Esophagus squamous epithelium (tissue), 4 donors: ENCODE data around the gene EVA1A.

Experiments
- CTCF ChIP-seq, 6 experiments: fragments of 450-650 bp in 4 of 6; fragments of 200-600 bp in 2 of 6; sonication (generic) in 2 of 6; IDR thresholded peaks; one replicate each; pipeline ENCODE4 v1.5.1; 2016 to 2019; ENCODE audit warnings: antibody characterized with exemption in 6 of 6, mild to moderate bottlenecking in 4 of 6, moderate library complexity in 4 of 6
- POLR2A ChIP-seq, 4 donors: fragments of 450-650 bp; IDR thresholded peaks; one replicate each; pipeline ENCODE4 v1.6.1; 2017; ENCODE audit warnings: antibody characterized with exemption in 4 of 4, mild to moderate bottlenecking in 4 of 4, moderate library complexity in 3 of 4

GRCh38 chr2:75607400-75607798 lies 46.7 kb upstream of the EVA1A start:
- TF ChIP-seq CTCF (IDR thresholded peaks at IDR 0.05) (no peak), POLR2A (IDR thresholded peaks at IDR 0.05) (no peak)
